NCI-H2107 treated with DMSO at 0.1 percent for 48 hours (cell line): ENCODE results near the gene AUTS2.

Source experiments
- DNase-seq: peaks from one replicate; lab custom pipeline; 2025; ENCODE audit not compliant: unreplicated experiment; lab: John Stamatoyannopoulos, UW

AUTS2 gene

GRCh38 chr7:70774950-70775527 is 1176.8 kb downstream of the AUTS2 start:
- DNase-seq, result no peak

GRCh38 chr7:70775570-70776156 is 1177.4 kb downstream of the AUTS2 start:
- DNase-seq, result peak; percentile 7

- peak; percentile 76 for DNase-seq
Observed at GRCh38 chr7:70776627-70777101, 1178.4 kb downstream of the AUTS2 start.

- DNase-seq, result no peak
Observed at GRCh38 chr7:70777251-70777650, 1179.0 kb downstream of the AUTS2 start.

- DNase-seq, result no peak
Observed at GRCh38 chr7:70778585-70778984, 1180.3 kb downstream of the AUTS2 start.

- no peak for DNase-seq
Observed at GRCh38 chr7:70779321-70779720, 1181.0 kb downstream of the AUTS2 start.

GRCh38 chr7:70781922-70782311 is 1183.6 kb downstream of the AUTS2 start:
- DNase-seq, result no peak

GRCh38 chr7:70782796-70783195 is 1184.5 kb downstream of the AUTS2 start:
- no peak for DNase-seq

GRCh38 chr7:70785427-70785826 is 1187.2 kb downstream of the AUTS2 start:
- no peak for DNase-seq

- no peak for DNase-seq
Observed at GRCh38 chr7:70786076-70786475, 1187.8 kb downstream of the AUTS2 start.

- no peak for DNase-seq
Observed at GRCh38 chr7:70787286-70787685, 1189.0 kb downstream of the AUTS2 start.

- no peak for DNase-seq
Observed at GRCh38 chr7:70787771-70788170, 1189.5 kb downstream of the AUTS2 start.

GRCh38 chr7:70788276-70788675 is 1190.0 kb downstream of the AUTS2 start:
- no peak for DNase-seq

- DNase-seq, result no peak
Observed at GRCh38 chr7:70789481-70790214, 1191.4 kb downstream of the AUTS2 start.

GRCh38 chr7:70790215-70791073 is 1192.2 kb downstream of the AUTS2 start:
- DNase-seq, result no peak

- no peak for DNase-seq
Observed at GRCh38 chr7:70791341-70791740, 1193.1 kb downstream of the AUTS2 start.

- no peak for DNase-seq
Observed at GRCh38 chr7:70793060-70793459, 1194.8 kb downstream of the AUTS2 start.

GRCh38 chr7:70793821-70794220 is 1195.5 kb downstream of the AUTS2 start:
- DNase-seq, result no peak

- DNase-seq, result no peak
Observed at GRCh38 chr7:70794962-70795361, 1196.7 kb downstream of the AUTS2 start.

- no peak for DNase-seq
Observed at GRCh38 chr7:70795948-70796347, 1197.7 kb downstream of the AUTS2 start.

- DNase-seq, result no peak
Observed at GRCh38 chr7:70797109-70797514, 1198.8 kb downstream of the AUTS2 start.
